WI38 (cell line): ENCODE results near the gene SCN9A.
"Not testable (repeated sequence)": the region's sequence is repeated elsewhere in the genome, so short reads cannot be mapped to it uniquely, and the experiment has no call there.

Source experiments
- H3K4me3 ChIP-seq: 2 replicates; pipeline ENCODE4 v1.5.1; 2011; ENCODE audit warnings: low read depth, mild to moderate bottlenecking, control low read depth, low read length
- TF ChIP-seq, protein P1 (sequence below): IDR thresholded peaks from 2 replicates; pipeline ENCODE4 v1.5.1; 2012; ENCODE audit warnings: low read depth, mild to moderate bottlenecking, control low read depth, low read length

Gene SCN9A

DNA sequence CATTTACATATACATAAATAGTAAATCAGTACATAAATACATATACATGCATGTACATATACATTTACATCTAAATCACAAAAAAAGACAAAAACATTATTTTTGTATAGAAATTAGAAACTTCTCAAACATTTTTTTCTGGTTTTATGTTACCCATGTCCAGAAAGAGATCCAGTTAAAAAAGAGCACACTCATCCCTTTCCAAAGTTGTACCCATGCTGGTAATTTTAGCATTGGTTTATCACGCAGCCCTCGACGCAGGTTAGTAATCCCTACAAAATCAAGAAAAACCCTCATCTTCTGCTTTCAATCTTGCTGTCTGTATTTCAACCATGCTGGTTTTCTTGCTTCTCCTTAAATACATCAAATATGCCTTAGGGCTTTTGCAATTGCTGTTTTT, 10.5 kb downstream of the SCN9A start:
- H3K4me3 ChIP-seq, result no peak overlapping the region
- TF ChIP-seq, protein P1, sequence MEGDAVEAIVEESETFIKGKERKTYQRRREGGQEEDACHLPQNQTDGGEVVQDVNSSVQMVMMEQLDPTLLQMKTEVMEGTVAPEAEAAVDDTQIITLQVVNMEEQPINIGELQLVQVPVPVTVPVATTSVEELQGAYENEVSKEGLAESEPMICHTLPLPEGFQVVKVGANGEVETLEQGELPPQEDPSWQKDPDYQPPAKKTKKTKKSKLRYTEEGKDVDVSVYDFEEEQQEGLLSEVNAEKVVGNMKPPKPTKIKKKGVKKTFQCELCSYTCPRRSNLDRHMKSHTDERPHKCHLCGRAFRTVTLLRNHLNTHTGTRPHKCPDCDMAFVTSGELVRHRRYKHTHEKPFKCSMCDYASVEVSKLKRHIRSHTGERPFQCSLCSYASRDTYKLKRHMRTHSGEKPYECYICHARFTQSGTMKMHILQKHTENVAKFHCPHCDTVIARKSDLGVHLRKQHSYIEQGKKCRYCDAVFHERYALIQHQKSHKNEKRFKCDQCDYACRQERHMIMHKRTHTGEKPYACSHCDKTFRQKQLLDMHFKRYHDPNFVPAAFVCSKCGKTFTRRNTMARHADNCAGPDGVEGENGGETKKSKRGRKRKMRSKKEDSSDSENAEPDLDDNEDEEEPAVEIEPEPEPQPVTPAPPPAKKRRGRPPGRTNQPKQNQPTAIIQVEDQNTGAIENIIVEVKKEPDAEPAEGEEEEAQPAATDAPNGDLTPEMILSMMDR, result no peak

- no peak overlapping the region for H3K4me3 ChIP-seq
- TF ChIP-seq, protein P1, result no peak
Measured at GRCh38 chr2:166364476-166365161, 11.1 kb downstream of the SCN9A start.

GRCh38 chr2:166361351-166362153, 14.2 kb downstream of the SCN9A start:
- TF ChIP-seq, protein P1, result no peak

GRCh38 chr2:166360906-166361305, 14.8 kb downstream of the SCN9A start:
- no peak overlapping the region for H3K4me3 ChIP-seq
- TF ChIP-seq, protein P1, result no peak

More at GRCh38 chr2:166361351-166362153, 14.2 kb downstream of the SCN9A start:
- no peak overlapping the region for H3K4me3 ChIP-seq

GRCh38 chr2:166360426-166360825, 15.3 kb downstream of the SCN9A start:
- H3K4me3 ChIP-seq, result no peak overlapping the region
- TF ChIP-seq, protein P1, result no peak

GRCh38 chr2:166357950-166358321, 17.8 kb downstream of the SCN9A start:
- H3K4me3 ChIP-seq, result not testable (repeated sequence)

GRCh38 chr2:166357068-166357949, 18.4 kb downstream of the SCN9A start:
- TF ChIP-seq, protein P1, result no peak
- no peak overlapping the region for H3K4me3 ChIP-seq
